GM18511 (cell line): ENCODE measurements around the gene CCDC30.

ENCODE experiments used
- ATAC-seq: cut with Tn5 transposase; IDR thresholded peaks from one replicate; pipeline ENCODE4 v1.9.1; 2021; ENCODE audit warnings: mild to moderate bottlenecking, moderate library complexity; ENCODE audit not compliant: unreplicated experiment

CCDC30 gene

GRCh38 chr1:42684139-42684538 lies 221.1 kb downstream of the CCDC30 start:
- ATAC-seq: no peak

GRCh38 chr1:42686418-42686817 lies 223.3 kb downstream of the CCDC30 start:
- ATAC-seq: no peak

- no peak for ATAC-seq
Observed at GRCh38 chr1:42689912-42690311, 226.8 kb downstream of the CCDC30 start.

GRCh38 chr1:42690477-42691156 lies 227.5 kb downstream of the CCDC30 start:
- no peak for ATAC-seq

GRCh38 chr1:42691157-42691498 lies 228.0 kb downstream of the CCDC30 start:
- ATAC-seq: no peak

GRCh38 chr1:42692461-42692860 lies 229.4 kb downstream of the CCDC30 start:
- no peak for ATAC-seq

- no peak for ATAC-seq
Observed at GRCh38 chr1:42692911-42693310, 229.8 kb downstream of the CCDC30 start.

GRCh38 chr1:42698081-42698813 lies 235.2 kb downstream of the CCDC30 start:
- ATAC-seq: no peak

- ATAC-seq: no peak
Observed at GRCh38 chr1:42700006-42700405, 236.9 kb downstream of the CCDC30 start.

- ATAC-seq: no peak
Observed at GRCh38 chr1:42703888-42704464, 240.9 kb downstream of the CCDC30 start.
